Measurements from ENCODE around the gene SMC4. TPM values are rescaled to one million over a fixed set of nuclear protein-coding genes. Genes with fewer than 3 reads are reported as not detected.

The SMC4 gene
- total RNA-seq, 1 donor from 2014 or later: 5.0 TPM

- intact Hi-C loops (cut with DNase I): no loop called here
- Histone ChIP-seq H3K36me3 (no peaks in the 10 kb centered on the region), H3K4me3 (no peak overlapping the region), H3K9me3 (no peaks in the 10 kb centered on the region), H3K27ac (no peak overlapping the region), H3K4me1 (no peaks in the 10 kb centered on the region), H3K27me3 (no peaks in the 10 kb centered on the region)
- DNase-seq (ENCODE audit: low spot score in 2 of 2): no peak
- no peak for TF ChIP-seq CTCF (IDR thresholded peaks at IDR 0.05)
Measured at GRCh38 chr3:160464971-160465370, 65.5 kb downstream of the SMC4 start.

- TF ChIP-seq CTCF (IDR thresholded peaks at IDR 0.05): no peak
- H3K36me3 ChIP-seq: no peaks in the 10 kb centered on the region
- no peak overlapping the region for H3K27ac ChIP-seq
- H3K27me3 ChIP-seq: no peaks in the 10 kb centered on the region
- DNase-seq (ENCODE audit: low spot score in 2 of 2): no peak
- no peaks in the 10 kb centered on the region for H3K9me3 ChIP-seq
- intact Hi-C loops (cut with DNase I): no loop called here
- no peaks in the 10 kb centered on the region for H3K4me1 ChIP-seq
- no peak overlapping the region for H3K4me3 ChIP-seq
Measured at GRCh38 chr3:160470181-160470580, 70.7 kb downstream of the SMC4 start.

GRCh38 chr3:160471892-160472291 is 72.4 kb downstream of the SMC4 start:
- no peaks in the 10 kb centered on the region for H3K27me3 ChIP-seq
- no peak overlapping the region for H3K4me3 ChIP-seq
- no peaks in the 10 kb centered on the region for H3K9me3 ChIP-seq
- TF ChIP-seq CTCF (IDR thresholded peaks at IDR 0.05): no peak
- intact Hi-C loops (cut with DNase I): no loop called here
- H3K36me3 ChIP-seq: no peaks in the 10 kb centered on the region
- DNase-seq (ENCODE audit: low spot score in 2 of 2): no peak
- no peak overlapping the region for H3K27ac ChIP-seq
- no peaks in the 10 kb centered on the region for H3K4me1 ChIP-seq

- no peak for TF ChIP-seq CTCF (IDR thresholded peaks at IDR 0.05)
- H3K9me3 ChIP-seq: no peaks in the 10 kb centered on the region
- no peak for DNase-seq (ENCODE audit: low spot score in 2 of 2)
- H3K36me3 ChIP-seq: no peaks in the 10 kb centered on the region
- intact Hi-C loops (cut with DNase I): no loop called here
- H3K27me3 ChIP-seq: no peaks in the 10 kb centered on the region
- no peaks in the 10 kb centered on the region for H3K4me1 ChIP-seq
- H3K4me3 ChIP-seq: no peak overlapping the region
- no peak overlapping the region for H3K27ac ChIP-seq
Measured at GRCh38 chr3:160472344-160472743, 72.9 kb downstream of the SMC4 start.

GRCh38 chr3:160473221-160473620 is 73.8 kb downstream of the SMC4 start:
- intact Hi-C loops (cut with DNase I): no loop called here
- H3K4me1 ChIP-seq: no peaks in the 10 kb centered on the region
- no peaks in the 10 kb centered on the region for H3K36me3 ChIP-seq
- H3K27me3 ChIP-seq: no peaks in the 10 kb centered on the region
- TF ChIP-seq CTCF (IDR thresholded peaks at IDR 0.05): no peak
- no peaks in the 10 kb centered on the region for H3K9me3 ChIP-seq
- DNase-seq (ENCODE audit: low spot score in 2 of 2): no peak
- H3K4me3 ChIP-seq: no peak overlapping the region
- no peak overlapping the region for H3K27ac ChIP-seq

GRCh38 chr3:160473978-160474377 is 74.5 kb downstream of the SMC4 start:
- intact Hi-C loops (cut with DNase I): no loop called here
- H3K9me3 ChIP-seq: no peaks in the 10 kb centered on the region
- H3K27ac ChIP-seq: no peak overlapping the region
- H3K27me3 ChIP-seq: no peaks in the 10 kb centered on the region
- DNase-seq (ENCODE audit: low spot score in 2 of 2): no peak
- no peaks in the 10 kb centered on the region for H3K36me3 ChIP-seq
- no peak for TF ChIP-seq CTCF (IDR thresholded peaks at IDR 0.05)
- H3K4me1 ChIP-seq: no peaks in the 10 kb centered on the region
- H3K4me3 ChIP-seq: no peak overlapping the region
